H1 (cell line): ENCODE measurements around the gene PDZD4. TPM values are rescaled to one million over a fixed set of nuclear protein-coding genes. Genes with fewer than 3 reads are reported as not detected.

Experiments used
- CTCF ChIA-PET: fragments of 300-600 bp; sonication (Branson Sonifier 250); formaldehyde crosslinking; loops from one replicate; lab custom pipeline; 2021; ENCODE audit not compliant: partially characterized antibody; lab: Charles Lee
- POLR2A ChIA-PET: fragments of 300-600 bp; sonication (Branson Sonifier 250); formaldehyde crosslinking; loops from one replicate; lab custom pipeline; 2021; ENCODE audit warnings: inconsistent platforms; ENCODE audit not compliant: partially characterized antibody; lab: Charles Lee
- DNase-seq, 2 experiments: peaks; one replicate each; pipeline versions ENCODE4 v3.0.0 to v3.0.0-alpha.2; 2010 to 2022; ENCODE audit warnings: low spot score in 2 of 2, low read depth in 1 of 2, mixed read lengths in 1 of 2
- FAIRE-seq: peaks from 2 replicates; lab custom pipeline; 2011; peaks lifted over from hg19 to GRCh38; lab: Jason Lieb, UNC
- H2AFZ ChIP-seq: 2 replicates; pipeline ENCODE4 v1.8.1; 2012; ENCODE audit warnings: low read length, inconsistent platforms
- H2AK5ac ChIP-seq: 2 replicates; pipeline ENCODE4 v1.6.1; 2013; ENCODE audit warnings: low read depth, low read length
- H2BK120ac ChIP-seq: replicated peaks from 2 replicates; pipeline ENCODE3; 2013; ENCODE audit warnings: low read depth, low read length, inconsistent platforms
- H2BK12ac ChIP-seq: 2 replicates; pipeline ENCODE4 v1.6.1; 2013; ENCODE audit warnings: low read depth, low read length
- H2BK15ac ChIP-seq: 2 replicates; pipeline ENCODE4 v1.6.1; 2013; ENCODE audit warnings: low read length
- H2BK20ac ChIP-seq: 2 replicates; pipeline ENCODE4 v1.6.1; 2013; ENCODE audit warnings: low read length
- H2BK5ac ChIP-seq: 2 replicates; pipeline ENCODE4 v1.6.1; 2013; ENCODE audit warnings: low read depth, low read length
- H3K14ac ChIP-seq: 2 replicates; pipeline ENCODE4 v1.6.1; 2013; ENCODE audit warnings: inconsistent platforms; ENCODE audit not compliant: insufficient read length
- H3K18ac ChIP-seq: 2 replicates; pipeline ENCODE4 v1.6.1; 2013; ENCODE audit warnings: low read length; ENCODE audit errors: extremely low read depth
- H3K23ac ChIP-seq: 2 replicates; pipeline ENCODE4 v1.6.1; 2013; ENCODE audit warnings: inconsistent platforms; ENCODE audit not compliant: insufficient read length
- H3K23me2 ChIP-seq: 2 replicates; pipeline ENCODE4 v1.6.1; 2013; ENCODE audit warnings: low read depth, low read length
- H3K27ac ChIP-seq: 2 replicates; pipeline ENCODE4 v1.6.1; 2011; ENCODE audit warnings: low read depth, low read length, inconsistent platforms
- H3K27me3 ChIP-seq, 4 experiments: replicated peaks in 1 of 4; 1 replicate in 1 of 4; 2 replicates in 3 of 4; pipeline versions ENCODE4 v1.6.1 to v1.8.1; 2011 to 2013; ENCODE audit warnings: low read length in 3 of 4, mild to moderate bottlenecking in 3 of 4, inconsistent platforms in 2 of 4, mixed read lengths in 2 of 4, moderate library complexity in 1 of 4; ENCODE audit not compliant: control insufficient read depth in 3 of 4, insufficient read depth in 3 of 4; ENCODE audit errors: extremely low read depth in 1 of 4
- H3K36me3 ChIP-seq, 4 experiments: 2 replicates each; pipeline versions ENCODE4 v1.6.1 to v1.8.1; 2011 to 2013; ENCODE audit warnings: mild to moderate bottlenecking in 4 of 4, low read length in 3 of 4, moderate library complexity in 2 of 4, control low read depth in 1 of 4, inconsistent platforms in 1 of 4; ENCODE audit not compliant: insufficient read depth in 4 of 4, control insufficient read depth in 2 of 4
- H3K4ac ChIP-seq: replicated peaks from 2 replicates; pipeline ENCODE3; 2013; ENCODE audit warnings: low read length, low read depth, mixed read lengths, inconsistent platforms; ENCODE audit not compliant: insufficient read length
- H3K4me1 ChIP-seq, 4 experiments: replicated peaks in 1 of 4; 1 replicate in 1 of 4; 2 replicates in 3 of 4; pipeline versions ENCODE4 v1.6.1 to v1.8.1; 2011 to 2013; ENCODE audit warnings: low read length in 3 of 4, inconsistent platforms in 2 of 4, mixed read lengths in 1 of 4; ENCODE audit not compliant: insufficient read depth in 4 of 4, control insufficient read depth in 3 of 4
- H3K4me2 ChIP-seq, 2 experiments: 2 replicates each; pipeline versions ENCODE4 v1.6.1 to v1.8.1; 2011 to 2013; ENCODE audit warnings: low read depth in 2 of 2, low read length in 2 of 2, control low read depth in 1 of 2, inconsistent platforms in 1 of 2, mild to moderate bottlenecking in 1 of 2; ENCODE audit not compliant: insufficient read depth in 1 of 2
- H3K4me3 ChIP-seq, 4 experiments: fragments of 200-600, 300-600 bp in 1 of 4; sonication (generic), shearing (Covaris generic), sonication (Bioruptor Twin) in 1 of 4; 2 replicates each; pipeline versions ENCODE4 v1.5.1 to v1.8.1; 2011 to 2016; ENCODE audit warnings: low read length in 4 of 4, low read depth in 3 of 4, control low read depth in 2 of 4, inconsistent platforms in 2 of 4, mild to moderate bottlenecking in 2 of 4, mixed read lengths in 1 of 4, moderate library complexity in 1 of 4; ENCODE audit not compliant: insufficient read depth in 2 of 4; ENCODE audit errors: extremely low read depth in 1 of 4
- H3K56ac ChIP-seq: replicated peaks from 2 replicates; pipeline ENCODE3; 2013; ENCODE audit warnings: low read depth, mild to moderate bottlenecking, mixed read lengths, low read length, inconsistent platforms; ENCODE audit not compliant: insufficient read length
- H3K79me1 ChIP-seq: 2 replicates; pipeline ENCODE4 v1.6.1; 2013; ENCODE audit warnings: low read depth, low read length, control low read depth
- H3K79me2 ChIP-seq, 2 experiments: 2 replicates each; pipeline versions ENCODE4 v1.6.1 to v1.8.1; 2012 to 2013; ENCODE audit warnings: low read length in 2 of 2, mild to moderate bottlenecking in 2 of 2, inconsistent platforms in 1 of 2; ENCODE audit not compliant: insufficient read depth in 2 of 2, control insufficient read depth in 1 of 2
- H3K9ac ChIP-seq, 4 experiments: replicated peaks in 1 of 4; 1 replicate in 1 of 4; 2 replicates in 3 of 4; pipeline versions ENCODE4 v1.6.1 to v1.8.1; 2011 to 2013; ENCODE audit warnings: low read depth in 3 of 4, low read length in 3 of 4, control low read depth in 2 of 4, mild to moderate bottlenecking in 2 of 4, moderate library complexity in 2 of 4, inconsistent platforms in 1 of 4; ENCODE audit errors: extremely low read depth in 1 of 4
- H3K9me3 ChIP-seq, 2 experiments: 2 replicates each; pipeline versions ENCODE4 v1.6.1 to v1.8.1; 2012 to 2013; ENCODE audit warnings: mild to moderate bottlenecking in 2 of 2, moderate library complexity in 2 of 2, control low read depth in 1 of 2, inconsistent platforms in 1 of 2, low read depth in 1 of 2, low read length in 1 of 2, mixed read lengths in 1 of 2; ENCODE audit not compliant: insufficient read depth in 2 of 2
- H4K20me1 ChIP-seq, 2 experiments: replicated peaks in 1 of 2; 2 replicates each; pipeline versions ENCODE3 to v1.8.1; 2011 to 2013; ENCODE audit warnings: inconsistent platforms in 2 of 2, low read length in 2 of 2, mild to moderate bottlenecking in 1 of 2; ENCODE audit not compliant: insufficient read depth in 2 of 2, control insufficient read depth in 1 of 2
- H4K5ac ChIP-seq: 2 replicates; pipeline ENCODE4 v1.6.1; 2013; ENCODE audit warnings: low read length, low read depth, mixed read lengths, inconsistent platforms; ENCODE audit not compliant: insufficient read length
- H4K8ac ChIP-seq: 2 replicates; pipeline ENCODE4 v1.8.0; 2013; ENCODE audit warnings: mild to moderate bottlenecking, moderate library complexity, low read length, inconsistent platforms; ENCODE audit not compliant: insufficient read depth; ENCODE audit errors: extremely low read depth
- H4K91ac ChIP-seq: replicated peaks from 2 replicates; pipeline ENCODE3; 2013; ENCODE audit warnings: low read length, mixed read lengths, inconsistent platforms; ENCODE audit not compliant: insufficient read length
- POLR2A ChIP-seq, 2 experiments: IDR thresholded peaks; 1 replicate in 1 of 2; 2 replicates in 1 of 2; pipeline ENCODE4 v1.6.1; 2011; ENCODE audit warnings: low read depth in 2 of 2, low read length in 2 of 2, mild to moderate bottlenecking in 2 of 2; ENCODE audit errors: control extremely low read depth in 1 of 2
- RAD21 ChIP-seq, 2 experiments: IDR thresholded peaks in 1 of 2; conservative IDR thresholded peaks in 1 of 2; 2 replicates each; pipeline ENCODE4 v1.6.1; 2011; ENCODE audit warnings: low read depth in 2 of 2, low read length in 2 of 2, improper control_type of control experiment in 1 of 2, inconsistent platforms in 1 of 2, mild to moderate bottlenecking in 1 of 2, moderate library complexity in 1 of 2
- WGBS, 2 experiments: shearing (Covaris generic) in 1 of 2; methylation state at CpG; one replicate each; pipeline versions ENCODE4 v1.1.6 to v1.1.7; 2013 to 2015; ENCODE audit warnings: low lambda C conversion rate in 2 of 2, mixed read lengths in 2 of 2, inconsistent platforms in 1 of 2, low coverage in 1 of 2, missing lambda C conversion rate in 1 of 2; ENCODE audit not compliant: insufficient replicate concordance in 2 of 2, insufficient coverage in 1 of 2, insufficient read length in 1 of 2; ENCODE audit errors: extremely low coverage in 1 of 2, missing lambda C conversion rate in 1 of 2; 5-methylcytosine and 5-hydroxymethylcytosine counted together
- polyA plus RNA-seq, 7 experiments: library from polyadenylated mRNA; depleted of rRNA in 3 of 7; stranded (reverse) in 5 of 7; unstranded in 2 of 7; fragments of >200 nt in 5 of 7; fragments of 200-250 nt in 2 of 7; gene quantifications; 1 replicate in 5 of 7; 2 replicates in 1 of 7; 4 replicates in 1 of 7; pipeline versions ENCODE4 v1.2.1 to v1.2.3, GENCODE V29; 2011 to 2013; ENCODE audit warnings: missing spikeins in 2 of 7, mixed read lengths in 2 of 7
- total RNA-seq: library from RNA; stranded (reverse); fragmentation: NEBNext Ultra II Directional; extraction: Animal tissue kit (Norgen Biotek cat#: 25700); gene quantifications from 2 replicates; pipeline ENCODE4 v1.2.1, GENCODE V29; 2021
- TF ChIP-seq, protein P1 (sequence below): IDR thresholded peaks from 2 replicates; pipeline ENCODE4 v1.6.1; 2012; ENCODE audit warnings: inconsistent platforms

PDZD4 gene
- total and polyA plus RNA-seq, 2 of the 8 experiments (the other 6 are each of a cell fraction or from before 2014, with no cell fraction given): 45.8 to 169 TPM

DNA sequence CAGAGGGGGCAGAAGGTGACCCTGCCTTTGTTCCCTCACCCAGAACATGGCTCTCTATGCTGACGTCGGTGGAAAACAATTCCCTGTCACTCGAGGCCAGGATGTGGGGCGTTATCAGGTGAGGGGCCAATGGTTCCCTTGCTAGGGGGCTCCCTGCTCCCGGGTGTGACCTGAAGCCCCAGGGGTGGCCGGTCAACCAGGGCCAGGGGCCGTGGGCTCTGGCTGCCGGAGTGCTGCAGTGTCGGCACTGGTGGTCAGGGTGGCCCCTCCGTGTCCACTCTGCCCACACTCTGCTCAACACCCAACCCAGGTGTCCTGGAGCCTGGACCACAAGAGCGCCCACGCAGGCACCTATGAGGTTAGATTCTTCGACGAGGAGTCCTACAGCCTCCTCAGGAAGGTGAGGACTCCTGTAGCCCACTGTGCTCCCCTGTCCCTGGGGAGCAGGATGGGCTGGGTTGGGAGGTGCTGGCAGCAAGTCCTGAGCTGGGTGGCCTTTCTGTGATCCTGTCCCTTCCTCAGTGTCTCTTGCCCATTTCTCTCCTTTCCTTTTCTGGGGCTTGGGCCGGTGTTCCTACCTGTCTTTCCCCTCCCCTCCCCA is 32.8 kb downstream of the PDZD4 start:
- H2BK20ac ChIP-seq: no peak overlapping the region
- no peak overlapping the region for H2BK12ac ChIP-seq
- no peak overlapping the region for H2BK120ac ChIP-seq
- no peak overlapping the region for H4K5ac ChIP-seq
- no peaks in the 10 kb centered on the region for H3K9me3 ChIP-seq
- CTCF ChIA-PET: interaction anchor here (1.2 to 2.0 kb wide), 3 partner anchors 15 to 126 kb away, joined by 3 to 5 read pairs (median 4); no protein-coding TSS in a partner anchor
- peaks cover 0 to 25% of the 10 kb centered on the region in 2 experiments; a peak in 1 of 4 replicates for H3K79me2 ChIP-seq
- H2AFZ ChIP-seq: no peak overlapping the region
- no peak overlapping the region for H3K18ac ChIP-seq
- peaks cover 2% of the 10 kb centered on the region; the same call in 1 of the 2 replicates for H3K23me2 ChIP-seq
- H3K56ac ChIP-seq: no peak overlapping the region
- no peak overlapping the region for H4K91ac ChIP-seq
- FAIRE-seq (no peak), DNase-seq (no peak)
- H3K27ac ChIP-seq: no peak overlapping the region
- no peak overlapping the region for H3K4ac ChIP-seq
- H3K27me3 ChIP-seq: no peaks in the 10 kb centered on the region
- H3K9ac ChIP-seq: no peak overlapping the region
- no peak overlapping the region for H2BK15ac ChIP-seq
- no peak overlapping the region for H3K23ac ChIP-seq
- peaks cover 0 to 17% (median 6%) of the 10 kb centered on the region in 4 experiments; a peak in 4 of 7 replicates for H3K4me1 ChIP-seq
- peaks cover 0 to 10% of the 10 kb centered on the region in 2 experiments for H4K20me1 ChIP-seq
- 95% methylated on average over 4 of the region's 15 CpGs; no CpG with 5 or more reads in 1 of the 2 experiments for WGBS, 2 experiments
- TF ChIP-seq POLR2A (IDR thresholded peaks at IDR 0.05; ENCODE audit: control extremely low read depth in 1 of 2, low read depth in 2 of 2, low read length in 2 of 2) (no peak), RAD21 (IDR thresholded peaks at IDR 0.05 in 1 of 2, conservative IDR thresholded peaks at IDR 0.05 in 1 of 2; ENCODE audit: low read depth in 2 of 2, low read length in 2 of 2) (no peak)
- TF ChIP-seq, protein P1, sequence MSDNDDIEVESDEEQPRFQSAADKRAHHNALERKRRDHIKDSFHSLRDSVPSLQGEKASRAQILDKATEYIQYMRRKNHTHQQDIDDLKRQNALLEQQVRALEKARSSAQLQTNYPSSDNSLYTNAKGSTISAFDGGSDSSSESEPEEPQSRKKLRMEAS: no peak
- H3K14ac ChIP-seq: no peak overlapping the region
- no peaks in the 10 kb centered on the region; the same call in none of the 2 replicates for H3K79me1 ChIP-seq
- H2AK5ac ChIP-seq: no peak overlapping the region
- H2BK5ac ChIP-seq: no peak overlapping the region
- no peak overlapping the region for H3K4me3 ChIP-seq
- POLR2A ChIA-PET: interaction anchor here (1.7 to 2.2 kb wide), 2 partner anchors 10 to 128 kb away, joined by 5 to 8 read pairs; partner anchors contain the start of gene ARHGAP4
- peaks cover 0 to 20% (median 6%) of the 10 kb centered on the region in 4 experiments; a peak in 3 of 8 replicates for H3K36me3 ChIP-seq
- H4K8ac ChIP-seq: no peak overlapping the region
- no peak overlapping the region for H3K4me2 ChIP-seq
